ENCODE data around the gene DLG2. TPM values are rescaled to one million over a fixed set of nuclear protein-coding genes. Genes with fewer than 3 reads are reported as not detected.
A peak's percentile ranks its signal among the peaks of the same experiment; 100 is the strongest.

Gene DLG2
- total and polyA plus RNA-seq, 2 of the 8 experiments (the other 6 are each of a cell fraction or from before 2014, with no cell fraction given) = 1.7 to 14.3 TPM

- peak within 1 kb of the TSS; percentile 83 for H2BK5ac ChIP-seq (ENCODE audit: low read depth, low read length)
- TF ChIP-seq KDM4A (IDR thresholded peaks at IDR 0.05; ENCODE audit: low read depth, low read length, severe bottlenecking) (no peak), CBX8 (IDR thresholded peaks at IDR 0.05; ENCODE audit: borderline replicate concordance, low read depth, low read length) (no peak), NRF1 (IDR thresholded peaks at IDR 0.05; ENCODE audit: low read depth, low read length) (no peak), TEAD4 (IDR thresholded peaks at IDR 0.05; ENCODE audit: low read depth, low read length) (peak; percentile 30; the same call in 1 of the 2 replicates), MAFK (IDR thresholded peaks at IDR 0.05; ENCODE audit: low read depth, low read length) (no peak), RXRA (IDR thresholded peaks at IDR 0.05; ENCODE audit: insufficient read depth, low read depth, low read length) (no peak), PHF8 (conservative IDR thresholded peaks at IDR 0.05; ENCODE audit: low read depth, low read length) (peak; percentile 77), CBX5 (IDR thresholded peaks at IDR 0.05; ENCODE audit: low read depth, low read length) (no peak), SUZ12 (IDR thresholded peaks at IDR 0.05; ENCODE audit: low read length) (no peak)
Observed at GRCh38 chr11:85647604-85648299, 20.6 kb upstream of the DLG2 start, which contains the start of gene TMEM126A. TSS of gene TMEM126A (plus strand) at chr11:85647967. CDS start at chr11:85650256, 2,289 bp downstream.

More at GRCh38 chr11:85647604-85648299, 20.6 kb upstream of the DLG2 start, which contains the start of gene TMEM126A:
- Histone ChIP-seq H2BK20ac (ENCODE audit: low read length) (no peak within 1 kb of the TSS), H3K14ac (ENCODE audit: insufficient read length) (no peak within 1 kb of the TSS), H3K18ac (ENCODE audit: extremely low read depth, low read length) (peak within 1 kb of the TSS; percentile 19), H3K4me3 (ENCODE audit: extremely low read depth in 1 of 4, insufficient read depth in 2 of 4, low read depth in 3 of 4, low read length in 4 of 4) (peak within 1 kb of the TSS; percentile 58 to 88 (median 70)), H3K23me2 (ENCODE audit: low read depth, low read length) (0 out of 2 replicates have a peak, but pooled peaks cover 4% of the 10 kb centered on the region), H2BK15ac (ENCODE audit: low read length) (0 out of 2 replicates have a peak within 1 kb of the TSS, but pooled peaks have one; percentile 65), H3K79me1 (ENCODE audit: low read depth, low read length) (no peaks in the 10 kb centered on the region), H2AK5ac (ENCODE audit: low read depth, low read length) (no peak within 1 kb of the TSS), H4K91ac (replicated peaks; ENCODE audit: insufficient read length, low read length) (peak within 1 kb of the TSS; percentile 3), H2BK120ac (replicated peaks; ENCODE audit: low read depth, low read length) (peak within 1 kb of the TSS; percentile 2), H3K27ac (ENCODE audit: low read depth, low read length) (peak within 1 kb of the TSS; percentile 66; the same call in 1 of the 2 replicates), H4K20me1 (replicated peaks in 1 of 2; ENCODE audit: control insufficient read depth in 1 of 2, insufficient read depth in 2 of 2, low read length in 2 of 2) (no peaks in the 10 kb centered on the region), H3K79me2 (ENCODE audit: control insufficient read depth in 1 of 2, insufficient read depth in 2 of 2, low read length in 2 of 2) (peaks cover 0 to 6% of the 10 kb centered on the region in 2 experiments; a peak in 1 of 4 replicates), H2BK12ac (ENCODE audit: low read depth, low read length) (peak within 1 kb of the TSS; percentile 68; the same call in 1 of the 2 replicates), H3K27me3 (replicated peaks in 1 of 4; ENCODE audit: control insufficient read depth in 3 of 4, extremely low read depth in 1 of 4, insufficient read depth in 3 of 4, low read length in 3 of 4) (no peaks in the 10 kb centered on the region), H4K5ac (ENCODE audit: insufficient read length, low read depth, low read length) (peak within 1 kb of the TSS; percentile 77), H3K23ac (ENCODE audit: insufficient read length) (no peak within 1 kb of the TSS), H3K4me1 (replicated peaks in 1 of 4; ENCODE audit: control insufficient read depth in 3 of 4, insufficient read depth in 4 of 4, low read length in 3 of 4) (peaks cover 0 to 8% (median 0%) of the 10 kb centered on the region in 4 experiments; a peak in 4 of 7 replicates), H3K9ac (replicated peaks in 1 of 4; ENCODE audit: extremely low read depth in 1 of 4, low read depth in 3 of 4, low read length in 3 of 4) (peak within 1 kb of the TSS; percentile 45 to 89 (median 74)), H3K4ac (replicated peaks; ENCODE audit: insufficient read length, low read depth, low read length) (no peak within 1 kb of the TSS), H3K56ac (replicated peaks; ENCODE audit: insufficient read length, low read depth, low read length) (peak within 1 kb of the TSS; percentile 25), H3K36me3 (ENCODE audit: control insufficient read depth in 2 of 4, insufficient read depth in 4 of 4, low read length in 3 of 4) (peaks cover 0 to 3% (median 0%) of the 10 kb centered on the region in 4 experiments; a peak in 1 of 8 replicates), H2AFZ (ENCODE audit: low read length) (peak within 1 kb of the TSS; percentile 88; the same call in 1 of the 2 replicates), H3K9me3 (ENCODE audit: insufficient read depth in 2 of 2, low read depth in 1 of 2, low read length in 1 of 2) (no peaks in the 10 kb centered on the region), H4K8ac (ENCODE audit: extremely low read depth, insufficient read depth, low read length) (no peak within 1 kb of the TSS), H3K4me2 (ENCODE audit: insufficient read depth in 1 of 2, low read depth in 2 of 2, low read length in 2 of 2) (peak within 1 kb of the TSS; percentile 76 to 89)
- CTCF ChIA-PET (ENCODE audit: partially characterized antibody) = interaction anchor here (0.7 to 1.5 kb wide), 5 partner anchors 10 to 207 kb away, joined by 3 to 4 read pairs (median 3); partner anchors contain the start of gene CCDC83
- POLR2A ChIA-PET (ENCODE audit: partially characterized antibody) = interaction anchor here (0.7 to 6.3 kb wide), 14 partner anchors 9 to 577 kb away, joined by 3 to 105 read pairs (median 5); partner anchors contain the start of genes CREBZF, DLG2, SYTL2 and TMEM126B
- FAIRE-seq = peak; percentile 57
- WGBS, 2 experiments (ENCODE audit: extremely low coverage in 1 of 2, insufficient coverage in 1 of 2, insufficient read length in 1 of 2, insufficient replicate concordance in 2 of 2, low coverage in 1 of 2, low lambda C conversion rate in 2 of 2, missing lambda C conversion rate in 1 of 2) = 3% methylated on average over 33 of the region's 33 CpGs; no CpG with 5 or more reads in 1 of the 2 experiments
- DNase-seq (ENCODE audit: low read depth in 1 of 2, low spot score in 2 of 2) = peak; percentile 75 to 94
